Bronchial epithelial cell (primary cell): ENCODE data around the gene AK5. TPM values are rescaled to one million over a fixed set of nuclear protein-coding genes. Genes with fewer than 3 reads are reported as not detected.

ENCODE experiments used
- DNase-seq: peaks from one replicate; pipeline ENCODE4 v3.0.0-alpha.2; 2010; ENCODE audit warnings: low read depth
- FAIRE-seq: peaks from 2 replicates; lab custom pipeline; 2011; peaks lifted over from hg19 to GRCh38; lab: Jason Lieb, UNC
- H3K27me3 ChIP-seq: 2 replicates; pipeline ENCODE4 v1.5.1; 2011; ENCODE audit warnings: low read length; ENCODE audit not compliant: control insufficient read depth, insufficient read depth
- H3K36me3 ChIP-seq: 2 replicates; pipeline ENCODE4 v1.5.1; 2011; ENCODE audit warnings: low read length; ENCODE audit not compliant: control insufficient read depth, insufficient read depth
- H3K4me3 ChIP-seq: 2 replicates; pipeline ENCODE4 v1.5.1; 2011; ENCODE audit warnings: mild to moderate bottlenecking, low read depth, low read length, control low read depth
- CTCF ChIP-seq: IDR thresholded peaks from 2 replicates; pipeline ENCODE4 v1.5.1; 2011; ENCODE audit warnings: mild to moderate bottlenecking, moderate library complexity, low read length, control low read depth, inconsistent platforms; ENCODE audit not compliant: insufficient read depth, severe bottlenecking
- total RNA-seq: library from RNA; depleted of rRNA; stranded (reverse); fragments of >200 nt; gene quantifications from 2 replicates; pipeline ENCODE4 v1.2.1, GENCODE V29; 2014

Gene AK5
- total RNA-seq, 1 donor from 2014 or later, result not detected

- Histone ChIP-seq H3K4me3 (no peak overlapping the region), H3K27me3 (no peaks in the 10 kb centered on the region), H3K36me3 (no peaks in the 10 kb centered on the region)
- FAIRE-seq, result no peak
- no peak for TF ChIP-seq CTCF
- no peak for DNase-seq
Observed at GRCh38 chr1:77556045-77556444, 274.2 kb downstream of the AK5 start.

GRCh38 chr1:77557053-77557452 lies 275.2 kb downstream of the AK5 start:
- no peak for DNase-seq
- TF ChIP-seq CTCF, result no peak
- Histone ChIP-seq H3K27me3 (no peaks in the 10 kb centered on the region), H3K4me3 (no peak overlapping the region), H3K36me3 (no peaks in the 10 kb centered on the region)
- FAIRE-seq, result no peak

GRCh38 chr1:77558591-77559164 lies 276.9 kb downstream of the AK5 start:
- Histone ChIP-seq H3K36me3 (no peaks in the 10 kb centered on the region), H3K27me3 (no peaks in the 10 kb centered on the region), H3K4me3 (no peak overlapping the region)
- FAIRE-seq (no peak), DNase-seq (no peak)
- no peak for TF ChIP-seq CTCF

- no peak for DNase-seq
- FAIRE-seq, result peak; percentile 36
- no peak for TF ChIP-seq CTCF
- peaks cover 2% of the 10 kb centered on the region for H3K36me3 ChIP-seq
- H3K4me3 ChIP-seq, result no peak overlapping the region
- no peaks in the 10 kb centered on the region for H3K27me3 ChIP-seq
Observed at GRCh38 chr1:77560741-77561140, 278.9 kb downstream of the AK5 start.

- peak; percentile 42 for DNase-seq
- FAIRE-seq, result no peak
- peaks cover 5% of the 10 kb centered on the region for H3K36me3 ChIP-seq
- H3K27me3 ChIP-seq, result no peaks in the 10 kb centered on the region
- TF ChIP-seq CTCF, result no peak
- H3K4me3 ChIP-seq, result no peak overlapping the region
Observed at GRCh38 chr1:77562596-77563150, 280.9 kb downstream of the AK5 start.

GRCh38 chr1:77565321-77565720 lies 283.5 kb downstream of the AK5 start:
- TF ChIP-seq CTCF, result no peak
- H3K36me3 ChIP-seq, result peaks cover 7% of the 10 kb centered on the region
- no peak for DNase-seq
- FAIRE-seq, result no peak
- no peak overlapping the region for H3K4me3 ChIP-seq
- no peaks in the 10 kb centered on the region for H3K27me3 ChIP-seq
